Neutrophil (primary cell): Measurements from ENCODE around the gene INPP1.
"Not testable (repeated sequence)": the region's sequence is repeated elsewhere in the genome, so short reads cannot be mapped to it uniquely, and the experiment has no call there.

Experiments
- H3K27ac ChIP-seq: fragments of 200-600 bp; sonication (generic); 2 replicates; pipeline ENCODE4 v1.5.1; 2016; ENCODE audit warnings: mild to moderate bottlenecking, moderate library complexity
- H3K27me3 ChIP-seq: fragments of 200-600 bp; sonication (generic); 2 replicates; pipeline ENCODE4 v1.6.0; 2016; ENCODE audit warnings: mild to moderate bottlenecking
- H3K36me3 ChIP-seq: fragments of 200-600 bp; sonication (generic); 2 replicates; pipeline ENCODE4 v1.5.1; 2017
- H3K4me1 ChIP-seq, 2 experiments: fragments of 200-600 bp in 1 of 2; sonication (generic) in 1 of 2; 1 replicate in 1 of 2; 2 replicates in 1 of 2; pipeline versions ENCODE4 v1.5.1 to v1.6.1; 2013 to 2016; ENCODE audit warnings: low read depth in 1 of 2, low read length in 1 of 2, mild to moderate bottlenecking in 1 of 2, moderate library complexity in 1 of 2; ENCODE audit not compliant: control insufficient read depth in 1 of 2, insufficient read depth in 1 of 2
- H3K4me3 ChIP-seq, 2 experiments: fragments of 200-600 bp in 1 of 2; sonication (generic) in 1 of 2; 1 replicate in 1 of 2; 2 replicates in 1 of 2; pipeline ENCODE4 v1.5.1; 2013 to 2016; ENCODE audit warnings: low read depth in 1 of 2, low read length in 1 of 2, mild to moderate bottlenecking in 1 of 2, moderate library complexity in 1 of 2
- H3K9me3 ChIP-seq: fragments of 200-600 bp; sonication (generic); 2 replicates; pipeline ENCODE4 v1.5.1; 2016
- CTCF ChIP-seq: fragments of 200-600 bp; sonication (generic); IDR thresholded peaks from 2 replicates; pipeline ENCODE4 v1.5.1; 2016; ENCODE audit warnings: antibody characterized with exemption

The INPP1 gene

GRCh38 chr2:190352668-190353536 is 9.5 kb downstream of the INPP1 start:
- Histone ChIP-seq H3K27me3 (no peaks in the 10 kb centered on the region), H3K36me3 (peaks cover 5% of the 10 kb centered on the region), H3K4me3 (no peak overlapping the region), H3K9me3 (no peaks in the 10 kb centered on the region), H3K4me1 (peaks cover 27 to 50% of the 10 kb centered on the region in 2 experiments), H3K27ac (peak overlapping the region; percentile 76)
- no peak for TF ChIP-seq CTCF

- H3K36me3 ChIP-seq = peaks cover 5% of the 10 kb centered on the region
These were observed 10.1 kb downstream of the INPP1 start for GRCh38 chr2:190353537-190353899.

GRCh38 chr2:190354003-190354690 is 10.8 kb downstream of the INPP1 start:
- no peak for TF ChIP-seq CTCF
- Histone ChIP-seq H3K27ac (peak overlapping the region; percentile 76), H3K27me3 (no peaks in the 10 kb centered on the region), H3K4me1 (peaks cover 27 to 58% of the 10 kb centered on the region in 2 experiments), H3K4me3 (no peak overlapping the region), H3K9me3 (no peaks in the 10 kb centered on the region), H3K36me3 (peaks cover 5% of the 10 kb centered on the region)

More at GRCh38 chr2:190353537-190353899, 10.1 kb downstream of the INPP1 start:
- no peak for TF ChIP-seq CTCF
- no peak overlapping the region for H3K4me3 ChIP-seq
- peaks cover 27 to 52% of the 10 kb centered on the region in 2 experiments for H3K4me1 ChIP-seq
- no peaks in the 10 kb centered on the region for H3K9me3 ChIP-seq
- H3K27me3 ChIP-seq = no peaks in the 10 kb centered on the region
- H3K27ac ChIP-seq = peak overlapping the region; percentile 76

GRCh38 chr2:190355968-190356644 is 12.7 kb downstream of the INPP1 start:
- Histone ChIP-seq H3K4me3 (no peak overlapping the region), H3K9me3 (no peaks in the 10 kb centered on the region), H3K36me3 (peaks cover 12% of the 10 kb centered on the region), H3K4me1 (peaks cover 33 to 66% of the 10 kb centered on the region in 2 experiments), H3K27ac (peak overlapping the region; percentile 48), H3K27me3 (no peaks in the 10 kb centered on the region)
- no peak for TF ChIP-seq CTCF

- H3K27me3 ChIP-seq = no peaks in the 10 kb centered on the region
- H3K36me3 ChIP-seq = peaks cover 27% of the 10 kb centered on the region
- H3K9me3 ChIP-seq = no peaks in the 10 kb centered on the region
- no peak overlapping the region for H3K27ac ChIP-seq
- peaks cover 25 to 54% of the 10 kb centered on the region in 2 experiments for H3K4me1 ChIP-seq
- no peak overlapping the region for H3K4me3 ChIP-seq
- TF ChIP-seq CTCF = no peak
These were observed 14.2 kb downstream of the INPP1 start for GRCh38 chr2:190357600-190357999.

- not testable (repeated sequence) for H3K4me3 ChIP-seq, H3K27ac ChIP-seq, H3K27me3 ChIP-seq, H3K9me3 ChIP-seq
- Histone ChIP-seq H3K36me3 (peaks cover 40% of the 10 kb centered on the region), H3K4me1 (peaks cover 16 to 42% of the 10 kb centered on the region in 2 experiments)
These were observed 15.5 kb downstream of the INPP1 start for GRCh38 chr2:190358655-190359448.
